CD4-positive, alpha-beta memory T cell (primary cell): ENCODE measurements around the gene BSN. TPM values are rescaled to one million over a fixed set of nuclear protein-coding genes. Genes with fewer than 3 reads are reported as not detected.

Experiments used
- CTCF ChIA-PET: fragments of 350-600 bp; sonication (Branson Sonifier 250); formaldehyde crosslinking; loops from one replicate; lab custom pipeline; 2021; ENCODE audit warnings: inconsistent platforms; ENCODE audit not compliant: partially characterized antibody; lab: Charles Lee
- POLR2A ChIA-PET: fragments of 350-600 bp; sonication (Branson Sonifier 250); formaldehyde crosslinking; loops from one replicate; lab custom pipeline; 2021; ENCODE audit not compliant: partially characterized antibody; lab: Charles Lee
- DNase-seq, 5 donors: peaks; one replicate each; pipeline versions ENCODE4 v3.0.0 to v3.0.0-alpha.2; 2020 to 2022; ENCODE audit warnings: mixed read lengths in 1 of 5
- H3K27ac ChIP-seq: one replicate; pipeline ENCODE4 v1.7.0; 2013; ENCODE audit warnings: low read depth, low read length
- H3K27me3 ChIP-seq: 2 replicates; pipeline ENCODE4 v1.7.0; 2013; ENCODE audit warnings: mild to moderate bottlenecking, low read length, moderate library complexity; ENCODE audit not compliant: insufficient read depth
- H3K36me3 ChIP-seq: 2 replicates; pipeline ENCODE4 v1.7.0; 2013; ENCODE audit warnings: mild to moderate bottlenecking, low read length, moderate library complexity; ENCODE audit not compliant: insufficient read depth
- H3K4me1 ChIP-seq: 2 replicates; pipeline ENCODE4 v1.7.0; 2013; ENCODE audit warnings: mild to moderate bottlenecking, low read length, moderate library complexity; ENCODE audit not compliant: insufficient read depth
- H3K4me3 ChIP-seq, 2 donors: one replicate each; pipeline ENCODE4 v1.7.0; 2013; ENCODE audit warnings: low read length in 2 of 2, mild to moderate bottlenecking in 1 of 2
- H3K9me3 ChIP-seq, 2 donors: one replicate each; pipeline ENCODE4 v1.7.0; 2013; ENCODE audit warnings: low read length in 2 of 2, control low read depth in 1 of 2; ENCODE audit not compliant: control insufficient read depth in 1 of 2
- H3K27ac Mint-ChIP-seq, 7 donors: one replicate each; pipeline ENCODE4 v1.8.0; 2020 to 2021; ENCODE audit warnings: mixed read lengths in 7 of 7, mild to moderate bottlenecking in 6 of 7, inconsistent platforms in 3 of 7, moderate library complexity in 3 of 7
- H3K27me3 Mint-ChIP-seq, 2 donors: one replicate each; pipeline ENCODE4 v1.8.0; 2020 to 2021; ENCODE audit warnings: mixed read lengths in 2 of 2
- H3K36me3 Mint-ChIP-seq, 2 donors: one replicate each; pipeline ENCODE4 v1.8.0; 2020 to 2021; ENCODE audit warnings: mixed read lengths in 2 of 2, inconsistent platforms in 1 of 2, mild to moderate bottlenecking in 1 of 2
- H3K4me1 Mint-ChIP-seq, 4 donors: one replicate each; pipeline ENCODE4 v1.8.0; 2020 to 2021; ENCODE audit warnings: mixed read lengths in 4 of 4, mild to moderate bottlenecking in 1 of 4
- H3K4me3 Mint-ChIP-seq, 8 donors: one replicate each; pipeline ENCODE4 v1.8.0; 2020 to 2021; ENCODE audit warnings: mixed read lengths in 8 of 8, mild to moderate bottlenecking in 7 of 8, moderate library complexity in 6 of 8, inconsistent platforms in 3 of 8
- H3K9me3 Mint-ChIP-seq, 8 donors: one replicate each; pipeline ENCODE4 v1.8.0; 2020 to 2021; ENCODE audit warnings: mixed read lengths in 8 of 8, mild to moderate bottlenecking in 5 of 8, inconsistent platforms in 3 of 8, moderate library complexity in 1 of 8
- intact Hi-C: fragments of 100-400 bp; cut with micrococcal nuclease; formaldehyde crosslinking; loops from one replicate; pipeline ENCODE4 v1.15.1; 2023
- polyA plus RNA-seq, 2 donors: library from polyadenylated mRNA; unstranded; fragments of 300-500 nt; fragmentation: Illumina TruSeq; gene quantifications; one replicate each; pipeline ENCODE4 v1.2.3, GENCODE V29; 2021
- total RNA-seq, 2 experiments: library from RNA; stranded (reverse); gene quantifications; one replicate each; pipeline ENCODE4 v1.2.3, GENCODE V29; 2021

BSN gene
- total and polyA plus RNA-seq, 4 experiments from 2014 or later: 0.01 to 0.15 (median 0.06) TPM; not detected in 1

GRCh38 chr3:49656541-49657112 is 102.3 kb downstream of the BSN start:
- Histone ChIP-seq H3K4me1 (no peaks in the 10 kb centered on the region), H3K27me3 (no peaks in the 10 kb centered on the region), H3K9me3 (no peaks in the 10 kb centered on the region), H3K36me3 (no peaks in the 10 kb centered on the region), H3K4me3 (no peak overlapping the region), H3K27ac (no peak overlapping the region)
- no peak for DNase-seq
- H3K9me3 Mint-ChIP-seq: no peaks in the 10 kb centered on the region
- H3K4me3 Mint-ChIP-seq: no peak overlapping the region
- POLR2A ChIA-PET: no interaction called here
- H3K36me3 Mint-ChIP-seq: no peaks in the 10 kb centered on the region
- intact Hi-C loops: no loop called here
- H3K4me1 Mint-ChIP-seq: no peaks in the 10 kb centered on the region
- H3K27me3 Mint-ChIP-seq: peaks cover 0 to 5% of the 10 kb centered on the region in 2 donors
- H3K27ac Mint-ChIP-seq: no peak overlapping the region
- CTCF ChIA-PET: interaction anchor here (1.0 kb wide), 1 partner anchor 117 kb away, joined by 7 read pairs; no protein-coding TSS in a partner anchor

DNA sequence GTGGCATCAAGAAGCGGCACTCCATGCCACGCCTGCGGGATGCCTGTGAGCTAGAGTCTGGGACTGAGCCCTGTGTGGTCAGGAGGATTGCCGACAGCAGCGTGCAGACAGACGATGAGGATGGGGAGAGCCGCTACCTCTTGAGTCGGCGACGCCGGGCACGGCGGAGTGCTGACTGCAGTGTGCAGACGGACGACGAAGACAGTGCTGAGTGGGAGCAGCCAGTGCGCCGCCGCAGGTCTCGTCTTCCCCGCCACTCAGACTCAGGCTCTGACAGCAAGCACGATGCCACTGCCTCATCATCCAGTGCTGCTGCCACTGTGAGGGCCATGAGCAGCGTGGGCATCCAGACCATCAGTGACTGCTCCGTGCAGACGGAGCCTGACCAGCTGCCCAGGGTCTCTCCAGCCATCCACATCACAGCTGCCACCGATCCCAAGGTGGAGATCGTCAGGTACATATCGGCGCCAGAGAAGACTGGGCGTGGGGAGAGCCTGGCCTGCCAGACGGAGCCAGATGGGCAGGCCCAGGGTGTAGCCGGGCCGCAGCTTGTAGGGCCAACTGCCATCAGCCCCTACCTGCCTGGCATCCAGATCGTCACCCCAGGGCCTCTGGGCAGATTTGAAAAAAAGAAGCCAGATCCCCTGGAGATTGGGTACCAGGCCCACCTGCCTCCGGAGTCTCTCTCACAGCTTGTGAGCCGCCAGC is 103.1 kb downstream of the BSN start:
- Histone ChIP-seq H3K27ac (no peak overlapping the region), H3K27me3 (no peaks in the 10 kb centered on the region), H3K4me1 (no peaks in the 10 kb centered on the region), H3K4me3 (no peak overlapping the region), H3K9me3 (no peaks in the 10 kb centered on the region), H3K36me3 (no peaks in the 10 kb centered on the region)
- Mint-ChIP-seq H3K27ac (no peak overlapping the region), H3K27me3 (peaks cover 0 to 5% of the 10 kb centered on the region in 2 donors), H3K9me3 (no peaks in the 10 kb centered on the region), H3K36me3 (no peaks in the 10 kb centered on the region), H3K4me1 (no peaks in the 10 kb centered on the region), H3K4me3 (no peak overlapping the region)
- intact Hi-C loops: no loop called here
- ChIA-PET CTCF (interaction anchor here (1.0 kb wide), 1 partner anchor 118 kb away, joined by 7 read pairs; no protein-coding TSS in a partner anchor), POLR2A (no interaction called here)
- DNase-seq: no peak

- no peak overlapping the region for H3K4me3 ChIP-seq
- Mint-ChIP-seq H3K4me1 (no peaks in the 10 kb centered on the region), H3K9me3 (no peaks in the 10 kb centered on the region), H3K36me3 (no peaks in the 10 kb centered on the region), H3K4me3 (no peak overlapping the region), H3K27me3 (peaks cover 0 to 5% of the 10 kb centered on the region in 2 donors), H3K27ac (no peak overlapping the region)
- ChIA-PET POLR2A (no interaction called here), CTCF (no interaction called here)
- DNase-seq: no peak
- H3K27me3 ChIP-seq: no peaks in the 10 kb centered on the region
- H3K36me3 ChIP-seq: no peaks in the 10 kb centered on the region
- no peaks in the 10 kb centered on the region for H3K4me1 ChIP-seq
- no peak overlapping the region for H3K27ac ChIP-seq
- intact Hi-C loops: no loop called here
- no peaks in the 10 kb centered on the region for H3K9me3 ChIP-seq
Observed at GRCh38 chr3:49658711-49659110, 104.4 kb downstream of the BSN start.

GRCh38 chr3:49659756-49660155 is 105.5 kb downstream of the BSN start:
- no peaks in the 10 kb centered on the region for H3K4me1 Mint-ChIP-seq
- H3K9me3 Mint-ChIP-seq: no peaks in the 10 kb centered on the region
- H3K36me3 Mint-ChIP-seq: no peaks in the 10 kb centered on the region
- no peaks in the 10 kb centered on the region for H3K9me3 ChIP-seq
- ChIA-PET POLR2A (no interaction called here), CTCF (interaction anchor here (1.2 to 1.5 kb wide), 2 partner anchors 11 to 120 kb away, joined by 3 read pairs; no protein-coding TSS in a partner anchor)
- no peak overlapping the region for H3K4me3 ChIP-seq
- no peaks in the 10 kb centered on the region for H3K4me1 ChIP-seq
- H3K4me3 Mint-ChIP-seq: no peak overlapping the region
- H3K27ac ChIP-seq: no peak overlapping the region
- intact Hi-C loops: no loop called here
- H3K27ac Mint-ChIP-seq: no peak overlapping the region
- H3K27me3 ChIP-seq: no peaks in the 10 kb centered on the region
- DNase-seq: no peak
- no peaks in the 10 kb centered on the region for H3K36me3 ChIP-seq
- H3K27me3 Mint-ChIP-seq: peaks cover 0 to 5% of the 10 kb centered on the region in 2 donors

DNA sequence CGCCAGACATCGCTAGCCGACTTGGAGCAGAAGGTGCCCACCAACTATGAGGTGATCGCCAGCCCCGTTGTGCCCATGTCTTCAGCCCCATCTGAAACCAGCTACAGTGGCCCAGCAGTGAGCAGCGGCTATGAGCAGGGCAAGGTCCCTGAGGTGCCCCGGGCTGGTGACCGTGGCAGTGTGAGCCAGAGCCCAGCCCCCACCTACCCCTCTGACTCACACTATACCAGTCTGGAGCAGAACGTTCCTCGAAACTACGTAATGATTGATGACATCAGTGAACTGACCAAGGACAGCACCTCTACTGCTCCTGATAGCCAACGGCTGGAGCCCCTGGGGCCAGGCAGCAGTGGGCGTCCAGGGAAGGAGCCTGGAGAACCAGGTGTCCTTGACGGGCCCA is 107.0 kb downstream of the BSN start:
- ChIA-PET CTCF (interaction anchor here (1.1 kb wide), 1 partner anchor 12 kb away, joined by 5 read pairs; no protein-coding TSS in a partner anchor), POLR2A (no interaction called here)
- H3K27me3 ChIP-seq: no peaks in the 10 kb centered on the region
- H3K27ac ChIP-seq: no peak overlapping the region
- no peak overlapping the region for H3K27ac Mint-ChIP-seq
- no peaks in the 10 kb centered on the region for H3K4me1 Mint-ChIP-seq
- no peaks in the 10 kb centered on the region for H3K9me3 Mint-ChIP-seq
- no peak for DNase-seq
- H3K27me3 Mint-ChIP-seq: peaks cover 0 to 5% of the 10 kb centered on the region in 2 donors
- no peak overlapping the region for H3K4me3 ChIP-seq
- H3K36me3 Mint-ChIP-seq: no peaks in the 10 kb centered on the region
- no peaks in the 10 kb centered on the region for H3K4me1 ChIP-seq
- no peak overlapping the region for H3K4me3 Mint-ChIP-seq
- no peaks in the 10 kb centered on the region for H3K9me3 ChIP-seq
- H3K36me3 ChIP-seq: no peaks in the 10 kb centered on the region
- intact Hi-C loops: no loop called here

- no peaks in the 10 kb centered on the region for H3K36me3 Mint-ChIP-seq
- no peak overlapping the region for H3K4me3 Mint-ChIP-seq
- ChIA-PET CTCF (no interaction called here), POLR2A (no interaction called here)
- no peaks in the 10 kb centered on the region for H3K36me3 ChIP-seq
- peaks cover 0 to 2% of the 10 kb centered on the region in 2 donors for H3K27me3 Mint-ChIP-seq
- no peaks in the 10 kb centered on the region for H3K9me3 ChIP-seq
- no peak overlapping the region for H3K27ac Mint-ChIP-seq
- H3K9me3 Mint-ChIP-seq: peaks cover 0 to 2% (median 0%) of the 10 kb centered on the region in 8 donors
- DNase-seq: no peak
- H3K4me3 ChIP-seq: no peak overlapping the region
- H3K27ac ChIP-seq: no peak overlapping the region
- intact Hi-C loops: no loop called here
- H3K27me3 ChIP-seq: no peaks in the 10 kb centered on the region
- no peaks in the 10 kb centered on the region for H3K4me1 Mint-ChIP-seq
- H3K4me1 ChIP-seq: no peaks in the 10 kb centered on the region
Observed at GRCh38 chr3:49662021-49662420, 107.7 kb downstream of the BSN start.

DNA sequence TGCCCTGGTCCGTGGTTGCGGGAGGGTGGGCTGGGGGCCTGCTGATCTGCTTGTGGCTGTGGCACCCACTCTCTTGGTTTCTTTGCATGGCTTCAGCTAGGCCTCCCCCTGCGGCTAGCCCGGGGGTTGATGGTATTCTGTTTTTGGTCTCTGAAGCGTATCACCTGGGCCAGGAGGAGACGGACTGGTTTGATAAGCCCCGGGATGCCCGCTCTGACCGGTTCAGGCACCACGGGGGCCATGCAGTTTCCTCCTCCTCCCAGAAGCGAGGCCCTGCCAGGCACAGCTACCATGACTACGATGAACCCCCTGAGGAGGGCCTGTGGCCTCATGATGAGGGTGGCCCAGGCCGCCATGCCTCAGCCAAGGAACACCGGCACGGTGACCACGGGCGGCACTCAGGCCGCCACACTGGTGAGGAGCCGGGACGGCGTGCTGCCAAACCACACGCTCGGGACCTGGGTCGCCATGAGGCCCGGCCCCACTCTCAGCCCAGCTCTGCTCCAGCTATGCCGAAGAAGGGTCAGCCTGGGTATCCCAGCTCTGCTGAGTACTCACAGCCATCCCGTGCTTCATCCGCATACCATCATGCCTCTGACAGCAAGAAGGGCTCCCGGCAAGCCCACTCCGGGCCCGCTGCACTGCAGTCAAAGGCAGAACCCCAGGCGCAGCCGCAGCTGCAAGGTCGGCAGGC is 108.6 kb downstream of the BSN start:
- no peaks in the 10 kb centered on the region for H3K27me3 ChIP-seq
- intact Hi-C loops: no loop called here
- no peak overlapping the region for H3K27ac ChIP-seq
- Mint-ChIP-seq H3K27ac (no peak overlapping the region), H3K9me3 (peaks cover 0 to 2% (median 0%) of the 10 kb centered on the region in 8 donors), H3K36me3 (no peaks in the 10 kb centered on the region), H3K4me1 (no peaks in the 10 kb centered on the region), H3K27me3 (peaks cover 0 to 2% of the 10 kb centered on the region in 2 donors), H3K4me3 (no peak overlapping the region)
- H3K4me3 ChIP-seq: no peak overlapping the region
- H3K9me3 ChIP-seq: no peaks in the 10 kb centered on the region
- H3K4me1 ChIP-seq: no peaks in the 10 kb centered on the region
- ChIA-PET POLR2A (no interaction called here), CTCF (interaction anchor here (5.5 kb wide), 1 partner anchor 123 kb away, joined by 44 read pairs; no protein-coding TSS in a partner anchor)
- no peak for DNase-seq
- H3K36me3 ChIP-seq: no peaks in the 10 kb centered on the region
